ENCODE data around the gene GNG12.

Gene GNG12

DNA sequence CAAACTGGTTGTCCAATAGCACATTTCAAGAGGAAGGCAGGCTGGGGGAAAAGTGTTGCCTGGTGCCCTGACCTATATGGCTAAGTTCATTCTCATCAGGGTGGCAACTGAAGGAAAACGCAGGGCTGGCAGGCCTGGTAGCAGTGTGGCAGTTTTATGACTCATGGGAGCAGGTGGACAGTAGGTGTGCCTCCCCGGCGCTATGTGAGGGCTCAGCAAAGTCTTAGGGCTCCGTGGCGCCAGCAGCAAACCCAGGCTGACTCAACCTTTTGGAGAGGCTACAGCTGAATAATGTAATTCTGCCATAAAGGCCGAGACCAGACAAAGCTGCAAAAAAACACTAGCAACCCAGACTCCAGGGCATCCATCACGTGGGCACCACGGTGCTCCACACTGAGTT lies 124.7 kb downstream of the GNG12 start:
- no peak for DNase-seq (ENCODE audit: low read depth, low spot score)

DNA sequence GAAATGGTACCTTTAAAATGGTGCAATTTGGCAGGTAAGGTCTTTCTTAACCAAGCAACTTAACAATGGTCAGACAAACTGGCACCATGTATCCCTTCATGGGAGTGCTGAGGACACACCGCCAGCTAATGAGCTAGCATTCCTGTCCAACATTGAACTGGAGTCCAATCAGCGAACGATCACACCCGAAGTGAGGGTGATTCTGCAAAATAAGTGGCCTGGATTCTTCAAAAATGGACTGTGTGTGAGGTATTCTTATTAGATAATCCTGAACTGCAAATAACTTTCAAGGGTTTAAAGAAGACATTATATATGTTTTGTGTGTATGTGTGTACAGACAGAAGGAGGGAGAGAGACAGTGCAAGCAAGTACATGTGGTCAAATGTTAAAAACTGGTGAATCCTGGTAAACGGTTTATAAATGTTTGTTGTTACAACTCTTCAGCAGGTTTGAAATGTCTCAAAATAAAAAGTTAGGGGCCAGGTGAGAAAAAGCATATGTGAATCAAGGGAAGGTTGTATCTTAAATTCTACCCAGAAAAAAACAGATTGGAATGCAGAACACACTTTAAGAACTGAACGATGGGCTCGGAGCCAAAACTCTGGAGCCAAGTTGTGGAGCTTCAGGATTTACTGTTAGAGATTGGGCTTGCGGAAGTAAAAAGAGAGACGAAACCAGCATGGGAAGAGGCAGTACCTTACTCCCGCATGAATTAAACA lies 127.4 kb downstream of the GNG12 start:
- DNase-seq (ENCODE audit: low read depth, low spot score): no peak

DNA sequence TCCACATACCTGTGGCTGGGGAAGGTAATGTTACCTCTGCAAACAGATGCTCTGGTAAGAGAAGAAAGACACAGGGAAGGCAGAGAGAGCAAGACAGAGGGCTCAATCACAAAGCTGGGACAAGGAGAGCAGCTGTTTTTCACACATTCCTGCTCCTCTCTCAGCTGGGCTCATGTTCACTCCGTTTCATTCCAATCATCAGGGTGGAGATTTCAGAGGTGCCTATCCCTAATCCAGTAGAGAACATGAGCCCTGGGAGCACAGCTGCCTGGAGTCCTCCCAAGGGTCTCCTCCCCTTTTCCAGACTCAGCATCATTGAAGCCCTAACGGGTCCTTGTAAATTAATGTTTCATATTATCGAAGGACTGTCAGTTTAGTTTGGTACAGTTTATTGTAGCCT lies 128.9 kb downstream of the GNG12 start:
- no peak for DNase-seq (ENCODE audit: low read depth, low spot score)

DNA sequence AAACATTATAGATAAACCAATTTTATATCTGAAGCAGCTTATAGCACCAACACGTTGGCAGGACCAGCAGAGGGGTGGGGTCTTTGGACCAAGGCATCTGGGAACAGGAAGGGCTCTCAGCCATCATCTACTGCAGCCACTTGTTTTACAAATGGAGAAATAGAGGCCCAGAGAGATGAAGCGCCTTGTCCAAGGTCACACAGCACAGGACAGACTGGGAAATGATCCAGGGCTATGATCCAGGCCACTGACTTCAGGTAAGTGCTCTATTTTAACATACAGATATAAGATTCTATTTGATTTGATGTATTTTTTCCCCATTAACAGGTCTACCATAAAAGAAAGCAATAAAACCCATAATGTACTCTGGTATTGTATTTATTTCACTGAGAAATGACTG lies 131.4 kb downstream of the GNG12 start:
- no peak for DNase-seq (ENCODE audit: low read depth, low spot score)

DNA sequence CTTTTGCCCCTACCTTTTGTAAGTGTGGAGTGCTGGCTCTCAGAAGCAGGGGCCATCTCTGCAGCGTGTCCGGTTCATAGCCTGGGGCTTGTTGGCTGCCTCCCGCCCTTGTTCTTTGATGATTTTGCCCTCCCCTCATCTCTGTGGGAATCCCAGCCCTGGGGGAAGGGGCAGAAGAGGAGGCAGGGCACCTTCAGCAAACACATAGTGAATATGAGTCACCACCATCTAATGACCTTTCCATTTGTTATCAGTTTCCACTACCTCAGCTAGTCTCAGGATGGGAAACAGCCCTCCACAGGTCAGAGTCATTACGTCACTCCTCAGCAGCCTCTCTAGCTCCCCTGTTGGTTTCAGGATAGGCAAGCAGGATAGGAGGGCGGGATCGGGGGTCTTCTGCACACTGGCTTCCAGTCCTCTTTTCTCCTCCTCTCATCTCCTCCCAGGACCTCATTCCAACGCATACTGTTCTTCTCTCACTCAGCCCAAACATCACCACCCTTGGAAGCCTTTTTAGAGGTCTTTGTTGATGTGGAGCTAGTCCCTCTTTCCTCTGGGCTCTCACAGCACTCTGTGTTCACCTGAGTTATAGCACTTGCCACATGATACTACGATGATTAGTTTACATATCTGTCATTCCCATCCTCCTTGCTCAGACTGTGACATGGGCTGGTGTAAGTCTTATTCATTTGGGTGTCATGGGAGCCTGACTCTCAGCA lies 132.4 kb downstream of the GNG12 start:
- no peak for DNase-seq (ENCODE audit: low read depth, low spot score)

DNA sequence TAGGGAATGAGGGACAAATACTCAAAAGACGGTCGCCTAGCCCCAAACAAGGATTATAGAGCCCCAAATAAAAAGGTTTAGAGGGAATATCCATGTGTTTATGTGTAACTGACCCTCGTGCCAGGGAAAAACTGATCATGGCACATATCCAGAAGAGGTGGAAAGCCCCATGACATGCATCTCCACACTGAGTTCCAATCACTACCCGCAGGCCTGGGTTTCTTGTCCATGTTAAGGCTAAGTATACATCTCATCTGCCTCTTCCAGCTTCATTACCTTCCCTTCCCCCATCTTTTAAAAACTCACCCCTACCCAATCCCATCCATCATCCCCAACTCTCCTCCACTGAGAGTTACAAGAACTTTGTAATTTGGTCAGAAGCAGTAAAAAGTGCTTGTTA lies 133.0 kb downstream of the GNG12 start:
- DNase-seq (ENCODE audit: low read depth, low spot score): no peak

DNA sequence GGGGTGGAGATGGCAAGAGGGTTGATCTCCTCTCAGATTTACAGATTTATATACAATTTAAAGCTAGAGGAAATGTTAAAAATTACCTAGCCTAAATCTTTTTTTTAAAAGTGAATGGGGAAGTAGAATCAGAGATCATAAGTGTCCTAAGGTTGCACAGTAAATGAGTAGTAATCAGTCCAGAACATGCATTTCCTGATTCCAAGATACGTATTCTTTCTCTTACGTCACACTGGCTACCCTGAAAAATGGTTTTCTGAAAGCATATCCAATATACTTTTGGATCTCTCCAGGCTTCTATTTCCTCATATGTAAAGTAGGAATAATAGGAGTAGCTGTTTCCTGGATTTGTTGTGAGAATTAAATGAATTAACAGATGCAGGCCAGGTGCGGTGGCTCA lies 136.6 kb downstream of the GNG12 start:
- no peak for DNase-seq (ENCODE audit: low read depth, low spot score)

DNA sequence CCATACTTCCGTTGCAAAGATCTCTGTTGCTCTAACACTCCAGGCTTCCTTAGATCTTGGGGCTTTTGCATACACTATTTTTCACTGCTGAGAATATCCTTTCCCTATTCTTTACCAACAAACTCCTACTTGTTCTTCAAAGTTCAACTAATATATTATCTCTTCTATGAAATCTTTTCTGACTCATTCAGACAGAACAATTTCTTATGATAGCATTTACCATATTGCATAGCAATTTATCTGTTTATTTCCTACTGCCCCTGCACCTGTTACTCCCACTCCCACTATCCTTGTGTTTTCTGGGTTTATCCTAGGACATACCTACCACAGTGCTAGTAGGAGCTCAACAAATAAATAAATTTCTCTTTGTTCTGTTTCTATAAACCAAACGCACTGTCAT lies 137.3 kb downstream of the GNG12 start:
- DNase-seq (ENCODE audit: low read depth, low spot score): no peak

DNA sequence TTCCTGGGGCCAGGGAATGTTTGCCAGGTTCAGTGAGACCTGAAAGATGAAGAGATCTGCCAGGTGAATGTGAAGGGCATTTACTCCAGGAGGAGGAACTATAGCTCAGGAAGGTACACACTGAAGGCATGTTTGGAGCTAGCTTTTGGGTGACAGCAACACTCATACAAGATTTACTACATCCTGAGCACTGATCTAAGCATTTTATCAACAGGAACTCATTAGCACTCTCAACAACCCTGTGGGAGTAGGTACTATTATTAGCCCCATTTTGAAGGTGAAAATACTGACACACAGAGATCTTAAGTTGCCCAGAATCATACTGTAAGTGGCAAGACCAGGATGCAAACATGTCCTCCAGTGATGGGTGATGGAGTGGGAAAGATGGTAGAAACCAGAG lies 141.6 kb downstream of the GNG12 start:
- DNase-seq (ENCODE audit: low read depth, low spot score): no peak

DNA sequence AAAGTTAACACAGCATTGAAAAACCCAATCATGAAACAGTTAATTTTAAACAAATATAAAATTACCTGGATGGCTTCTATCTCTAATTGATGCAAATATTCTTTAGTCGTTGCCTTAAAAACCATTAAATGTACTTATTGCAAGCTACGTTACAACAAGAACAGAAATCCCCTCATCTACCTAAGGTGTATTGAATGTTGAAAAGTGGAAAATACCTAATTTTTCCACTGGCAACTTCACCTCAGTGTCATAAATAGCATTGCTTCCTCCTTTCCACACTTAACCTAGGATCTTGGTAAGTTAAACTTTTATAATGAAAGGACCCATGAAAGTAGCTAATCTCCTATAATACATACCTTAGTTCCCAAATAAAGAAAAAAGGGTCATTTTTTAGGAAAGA lies 142.9 kb downstream of the GNG12 start:
- DNase-seq (ENCODE audit: low read depth, low spot score): no peak

DNA sequence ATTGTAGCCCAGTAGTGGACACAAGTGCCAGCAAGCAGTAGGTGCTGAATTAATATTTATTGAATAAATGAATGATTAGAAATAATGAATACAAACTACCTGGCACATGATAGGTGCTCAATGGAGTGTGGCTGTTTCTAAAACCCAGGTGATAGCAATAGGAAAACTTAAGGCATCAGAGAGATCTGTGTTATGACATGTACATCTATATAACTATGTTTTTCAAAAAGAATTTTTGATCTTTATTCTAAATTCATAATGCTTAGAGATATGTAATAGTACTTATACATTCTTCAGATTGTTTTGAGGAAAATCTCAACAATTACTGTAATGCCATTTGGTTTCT lies 143.3 kb downstream of the GNG12 start:
- no peak for DNase-seq (ENCODE audit: low read depth, low spot score)

DNA sequence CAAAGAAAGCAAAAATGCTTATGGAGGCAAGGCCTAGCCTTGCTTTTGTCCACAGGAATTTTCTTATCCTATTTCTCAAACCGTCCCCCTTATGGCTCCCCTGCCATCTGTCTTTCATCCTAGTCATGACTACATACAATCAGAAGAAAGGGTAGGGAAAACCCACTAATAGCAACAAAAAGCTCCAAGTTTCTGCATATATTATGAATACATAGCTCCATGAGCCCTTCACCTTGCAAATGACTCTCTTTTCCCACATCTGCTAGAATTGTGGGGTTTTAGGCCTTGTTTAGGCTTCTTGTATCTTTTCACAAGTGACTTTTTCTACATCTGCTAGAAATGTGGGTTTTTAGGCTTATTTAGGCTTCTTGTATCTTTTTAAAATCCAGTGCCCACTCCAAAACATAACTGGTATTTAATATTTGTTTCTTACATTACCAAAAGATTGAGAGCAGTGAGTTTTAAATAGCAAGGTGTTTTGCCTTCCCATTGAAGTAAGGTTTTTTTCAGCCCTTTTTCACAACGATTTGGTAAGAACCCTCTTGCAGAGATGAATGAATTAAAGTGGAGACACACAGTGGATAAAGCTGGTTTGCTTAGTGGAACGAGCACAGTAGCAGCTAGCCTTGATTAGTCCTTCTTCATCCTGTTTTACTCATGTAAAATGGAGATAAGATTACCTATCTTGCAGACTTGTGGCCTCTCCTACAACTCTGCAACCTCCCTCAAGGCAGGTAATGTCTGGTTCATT lies 143.8 kb downstream of the GNG12 start:
- no peak for DNase-seq (ENCODE audit: low read depth, low spot score)

DNA sequence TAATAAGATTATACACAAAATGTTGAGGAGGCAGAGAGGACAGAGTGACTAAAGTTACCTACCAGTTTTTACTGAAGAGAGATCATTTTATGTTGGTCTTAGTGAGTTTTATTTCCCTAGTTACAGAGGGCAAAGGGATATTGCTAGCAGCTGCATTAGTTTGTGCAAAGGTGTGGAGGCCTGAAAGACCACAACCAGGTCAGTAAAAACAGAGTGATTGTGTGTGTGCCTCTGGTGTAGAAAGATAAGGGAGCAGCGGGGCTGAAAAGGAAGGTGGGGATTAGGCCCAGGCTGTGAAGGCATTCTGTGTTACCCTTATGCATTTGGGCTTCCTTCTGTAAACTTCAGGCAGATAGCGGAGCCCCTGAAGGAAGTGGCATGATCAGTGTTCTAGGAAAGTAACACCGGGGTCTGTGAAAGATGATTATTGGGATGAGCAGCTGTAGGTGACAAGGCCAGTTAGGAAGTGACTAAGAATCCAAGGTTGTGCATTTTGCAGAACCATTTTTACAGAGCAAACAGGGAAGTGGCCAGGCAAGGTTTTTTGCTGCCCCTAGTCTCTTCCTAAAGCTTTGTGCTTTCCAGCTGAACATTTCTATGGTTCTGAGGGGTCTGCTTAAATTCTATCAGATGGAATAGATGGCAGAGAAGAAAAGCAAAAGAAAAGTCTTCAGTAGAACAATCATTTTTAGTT lies 144.6 kb downstream of the GNG12 start:
- DNase-seq (ENCODE audit: low read depth, low spot score): no peak

DNA sequence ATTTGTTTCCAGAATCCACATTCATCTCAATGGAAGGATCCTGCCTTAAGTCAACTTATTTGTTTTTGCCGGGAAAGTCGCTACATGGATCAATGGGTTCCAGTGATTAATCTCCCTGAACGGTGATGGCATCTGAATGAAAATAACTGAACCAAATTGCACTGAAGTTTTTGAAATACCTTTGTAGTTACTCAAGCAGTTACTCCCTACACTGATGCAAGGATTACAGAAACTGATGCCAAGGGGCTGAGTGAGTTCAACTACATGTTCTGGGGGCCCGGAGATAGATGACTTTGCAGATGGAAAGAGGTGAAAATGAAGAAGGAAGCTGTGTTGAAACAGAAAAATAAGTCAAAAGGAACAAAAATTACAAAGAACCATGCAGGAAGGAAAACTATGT lies 145.6 kb downstream of the GNG12 start:
- no peak for DNase-seq (ENCODE audit: low read depth, low spot score)

DNA sequence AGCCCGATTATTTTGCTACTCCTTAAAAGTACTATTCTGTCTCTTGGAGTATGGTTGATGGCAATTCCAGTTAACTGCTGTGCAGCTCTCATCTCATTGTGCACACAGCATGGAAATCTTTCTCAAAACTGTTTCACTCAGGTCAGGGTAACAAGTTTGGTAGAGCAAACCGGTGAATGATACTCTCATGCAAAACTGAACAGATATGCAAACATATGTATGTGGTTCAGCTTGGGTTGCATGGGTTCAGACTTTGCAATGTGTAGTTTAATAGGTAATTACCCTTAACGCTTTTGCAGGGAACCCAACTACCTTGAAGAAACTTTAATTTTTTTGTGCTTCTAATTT lies 146.1 kb downstream of the GNG12 start:
- DNase-seq (ENCODE audit: low read depth, low spot score): no peak

DNA sequence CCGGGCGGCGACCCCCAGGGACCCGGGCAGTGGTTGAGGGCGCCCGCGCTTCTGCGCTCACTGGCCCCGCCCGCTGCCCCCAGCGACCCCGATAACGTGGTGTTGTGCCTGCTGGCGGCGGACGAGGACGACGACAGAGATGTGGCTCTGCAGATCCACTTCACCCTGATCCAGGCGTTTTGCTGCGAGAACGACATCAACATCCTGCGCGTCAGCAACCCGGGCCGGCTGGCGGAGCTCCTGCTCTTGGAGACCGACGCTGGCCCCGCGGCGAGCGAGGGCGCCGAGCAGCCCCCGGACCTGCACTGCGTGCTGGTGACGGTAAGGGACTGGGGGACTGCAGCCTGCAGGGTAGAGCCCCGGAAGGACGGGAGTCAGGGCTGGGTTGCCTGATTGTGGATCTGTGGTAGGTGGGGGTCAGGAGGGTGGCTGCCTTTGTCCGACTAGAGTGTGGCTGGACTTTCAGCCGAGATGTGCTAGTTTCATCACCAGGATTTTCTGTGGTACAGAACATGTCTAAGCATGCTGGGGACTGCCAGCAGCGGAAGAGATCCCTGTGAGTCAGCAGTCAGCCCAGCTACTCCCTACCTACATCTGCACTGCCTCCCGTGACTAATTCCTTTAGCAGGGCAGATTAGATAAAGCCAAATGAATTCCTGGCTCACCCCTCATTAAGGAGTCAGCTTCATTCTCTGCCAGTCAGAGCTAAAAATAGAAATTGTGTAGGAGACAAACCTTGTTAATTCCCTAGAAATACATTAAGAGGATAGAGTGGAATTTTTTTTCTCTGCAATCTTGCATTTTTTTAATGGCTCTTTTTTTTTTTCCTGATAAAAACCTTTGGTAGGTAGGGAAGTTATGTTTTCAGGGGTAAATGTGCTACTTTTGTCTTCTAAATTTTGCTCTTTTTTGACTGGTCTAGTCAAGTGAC lies 146.7 kb downstream of the GNG12 start:
- no peak for DNase-seq (ENCODE audit: low read depth, low spot score)

DNA sequence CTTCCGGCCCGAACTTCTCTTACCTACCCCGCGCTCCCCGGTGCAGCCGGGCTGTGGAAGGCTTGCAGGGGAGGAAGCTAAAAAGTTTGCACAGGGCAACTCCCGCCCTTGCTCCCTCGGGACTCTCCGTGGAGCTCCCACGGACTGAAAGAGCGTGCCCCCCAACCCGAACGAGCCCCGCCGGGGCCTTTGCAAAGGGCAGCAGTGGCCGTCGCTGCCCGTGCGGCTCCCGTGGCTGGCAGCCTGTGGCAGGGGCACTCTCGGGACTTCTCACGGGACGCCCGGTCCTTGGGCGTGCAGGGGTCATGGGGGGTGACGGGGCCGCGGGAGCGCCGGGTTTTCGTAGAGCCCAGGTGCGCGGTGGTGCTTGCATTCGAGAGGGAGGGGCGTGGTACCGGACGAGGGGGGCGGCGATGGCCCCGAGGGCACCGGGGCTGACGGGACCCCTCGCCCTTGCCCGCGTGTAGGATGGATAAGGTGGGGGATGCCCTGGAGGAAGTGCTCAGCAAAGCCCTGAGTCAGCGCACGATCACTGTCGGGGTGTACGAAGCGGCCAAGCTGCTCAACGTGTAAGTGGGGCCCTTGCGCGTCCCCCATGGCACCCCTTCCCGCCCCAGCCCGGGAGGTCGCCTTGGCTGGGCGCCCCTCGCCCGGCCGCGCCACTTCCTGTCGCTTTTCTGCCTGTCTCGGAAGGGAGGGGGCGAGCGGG lies 147.6 kb downstream of the GNG12 start:
- DNase-seq (ENCODE audit: low read depth, low spot score): no peak

DNA sequence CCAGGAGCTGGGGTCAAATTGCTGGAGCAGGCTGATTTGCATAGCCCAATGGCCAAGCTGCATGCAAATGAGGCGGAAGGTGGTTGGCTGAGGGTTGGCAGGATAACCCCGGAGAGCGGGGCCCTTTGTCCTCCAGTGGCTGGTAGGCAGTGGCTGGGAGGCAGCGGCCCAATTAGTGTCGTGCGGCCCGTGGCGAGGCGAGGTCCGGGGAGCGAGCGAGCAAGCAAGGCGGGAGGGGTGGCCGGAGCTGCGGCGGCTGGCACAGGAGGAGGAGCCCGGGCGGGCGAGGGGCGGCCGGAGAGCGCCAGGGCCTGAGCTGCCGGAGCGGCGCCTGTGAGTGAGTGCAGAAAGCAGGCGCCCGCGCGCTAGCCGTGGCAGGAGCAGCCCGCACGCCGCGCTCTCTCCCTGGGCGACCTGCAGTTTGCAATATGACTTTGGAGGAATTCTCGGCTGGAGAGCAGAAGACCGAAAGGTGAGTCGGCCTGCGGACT lies 148.2 kb downstream of the GNG12 start, which contains the start of gene GADD45A:
Gene GADD45A (plus strand): TSS at position 135 of the 491 bp plus-strand sequence. CDS start 294 bp downstream, at position 429.
- peak; percentile 96 for DNase-seq (ENCODE audit: low read depth, low spot score)

DNA sequence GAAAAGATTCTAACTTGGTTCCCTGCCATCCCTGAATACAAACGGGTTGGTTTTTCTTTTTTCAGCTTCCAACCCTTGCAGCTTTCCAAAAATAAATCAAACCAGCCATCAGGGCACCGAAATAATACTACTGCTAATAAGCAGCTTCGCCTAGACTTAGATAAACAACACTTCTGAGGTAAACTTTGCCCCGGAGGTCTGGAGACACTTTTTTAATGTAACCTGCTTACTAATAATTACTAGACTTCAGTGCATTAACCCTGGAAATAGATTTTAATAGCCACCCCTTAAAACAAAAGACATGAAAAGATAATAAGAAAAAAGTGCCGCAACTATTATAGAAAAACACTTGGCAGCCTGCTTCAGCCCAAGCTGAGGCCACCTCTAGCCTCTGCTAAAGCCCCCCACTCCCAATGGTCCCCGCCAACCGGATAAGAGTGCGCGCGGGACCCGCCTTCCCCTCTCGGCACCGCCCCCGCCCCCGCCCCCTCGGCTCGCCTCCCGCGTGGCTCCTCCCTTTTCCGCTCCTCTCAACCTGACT lies 148.7 kb downstream of the GNG12 start:
- no peak for DNase-seq (ENCODE audit: low read depth, low spot score)
